ENCODE data around the gene MRPS17.

MRPS17 gene

GRCh38 chr7:55951637-55952351 lies at the start of gene MRPS17:
TSS of gene MRPS17 (plus strand) at chr7:55951877. CDS start at chr7:55953196, 1,319 bp downstream.
- CTCF ChIA-PET: interaction anchor here (1.4 kb wide), 1 partner anchor 12 kb away, joined by 7 read pairs; no protein-coding TSS in a partner anchor
- POLR2A ChIA-PET: interaction anchor here (0.7 to 1.1 kb wide), 2 partner anchors 13 to 82 kb away, joined by 3 to 4 read pairs; no protein-coding TSS in a partner anchor
- H3K27ac ChIP-seq (ENCODE audit: extremely low read depth, low read depth, low read length): no peak within 1 kb of the TSS
- TF ChIP-seq ZNF747 (tag by site-specific recombination; IDR thresholded peaks at IDR 0.05) (no peak), KLF16 (tag by site-specific recombination; IDR thresholded peaks at IDR 0.05) (peak; percentile 12), SP2 (tag by site-specific recombination; IDR thresholded peaks at IDR 0.05) (peak; percentile 71), ZNF174 (tag by site-specific recombination; IDR thresholded peaks at IDR 0.05) (no peak), ZNF768 (tag by site-specific recombination; IDR thresholded peaks at IDR 0.05) (no peak), KLF9 (tag by site-specific recombination; IDR thresholded peaks at IDR 0.05; ENCODE audit: low read depth) (peak; percentile 41), ZNF610 (tag by site-specific recombination; IDR thresholded peaks at IDR 0.05; ENCODE audit: borderline replicate concordance) (peak; percentile 52; the same call in 1 of the 2 replicates), ZNF76 (tag by site-specific recombination; IDR thresholded peaks at IDR 0.05; ENCODE audit: borderline replicate concordance, low read depth) (peak; percentile 70; the same call in 1 of the 2 replicates), ZBTB8A (tag by site-specific recombination; IDR thresholded peaks at IDR 0.05) (peak; percentile 22; the same call in 1 of the 2 replicates), ZFP37 (tag by site-specific recombination; IDR thresholded peaks at IDR 0.05) (no peak), PBX3 (CRISPR knock-in tag; IDR thresholded peaks at IDR 0.05) (peak; percentile 80; the same call in 1 of the 2 replicates), ZXDB (tag by site-specific recombination; IDR thresholded peaks at IDR 0.05) (peak; percentile 57; the same call in 1 of the 2 replicates), ZNF501 (tag by site-specific recombination; IDR thresholded peaks at IDR 0.05) (peak; percentile 81), GLIS2 (tag by site-specific recombination; IDR thresholded peaks at IDR 0.05) (peak; percentile 56; the same call in 1 of the 2 replicates), SP3 (tag by site-specific recombination; IDR thresholded peaks at IDR 0.05) (peak; percentile 65), ZNF335 (tag by site-specific recombination; conservative IDR thresholded peaks at IDR 0.05) (peak; percentile 80), ZFHX2 (tag by site-specific recombination; conservative IDR thresholded peaks at IDR 0.05) (peak; percentile 80), KLF10 (tag by site-specific recombination; IDR thresholded peaks at IDR 0.05) (no peak; the same call in 1 of the 2 replicates), GLIS1 (tag by site-specific recombination; IDR thresholded peaks at IDR 0.05) (0 out of 2 replicates have a peak, but pooled peaks have one; percentile 42), EGR2 (tag by site-specific recombination; IDR thresholded peaks at IDR 0.05; ENCODE audit: low read depth) (peak; percentile 81), PRDM10 (tag by site-specific recombination; IDR thresholded peaks at IDR 0.05) (peak; percentile 76), ZBTB1 (tag by site-specific recombination; IDR thresholded peaks at IDR 0.05) (no peak), ZNF324 (tag by site-specific recombination; IDR thresholded peaks at IDR 0.05) (no peak), ZNF530 (tag by site-specific recombination; IDR thresholded peaks at IDR 0.05; ENCODE audit: low read depth) (no peak), KLF8 (tag by site-specific recombination; IDR thresholded peaks at IDR 0.05) (peak; percentile 62; the same call in 1 of the 2 replicates), ZSCAN30 (tag by site-specific recombination; IDR thresholded peaks at IDR 0.05) (peak; percentile 82), ZSCAN16 (tag by site-specific recombination; IDR thresholded peaks at IDR 0.05) (0 out of 2 replicates have a peak, but pooled peaks have one; percentile 23), ZNF629 (tag by site-specific recombination; IDR thresholded peaks at IDR 0.05) (peak; percentile 82), BCL11A (tag by site-specific recombination; IDR thresholded peaks at IDR 0.05; ENCODE audit: low read depth) (no peak), ZBTB21 (tag by site-specific recombination; IDR thresholded peaks at IDR 0.05) (peak; percentile 59; the same call in 1 of the 2 replicates), ZIC2 (tag by site-specific recombination; IDR thresholded peaks at IDR 0.05) (peak; percentile 57), ZBTB26 (tag by site-specific recombination; optimal IDR thresholded peaks at IDR 0.05) (peak; percentile 18), ZNF571 (tag by site-specific recombination; IDR thresholded peaks at IDR 0.05) (no peak)

More at GRCh38 chr7:55951637-55952351, at the start of gene MRPS17:
- peaks cover 13 to 20% of the 10 kb centered on the region in 2 experiments; a peak in 2 of 3 replicates for H3K36me3 ChIP-seq (ENCODE audit: control insufficient read depth in 2 of 2, insufficient read depth in 1 of 2, low read length in 2 of 2)
- H3K9me3 ChIP-seq (ENCODE audit: control insufficient read depth, insufficient read depth, low read depth, low read length): no peaks in the 10 kb centered on the region
- peak within 1 kb of the TSS; percentile 80 for H3K4me3 ChIP-seq (ENCODE audit: low read depth, low read length)
- no peaks in the 10 kb centered on the region for H3K4me1 ChIP-seq (ENCODE audit: control insufficient read depth, insufficient read depth, low read length)
